Astrocyte (in vitro differentiated cells and primary cell): ENCODE data around the gene PCSK1. TPM values are rescaled to one million over a fixed set of nuclear protein-coding genes. Genes with fewer than 3 reads are reported as not detected.

Experiments
- total RNA-seq: library from RNA; stranded (reverse); gene quantifications from 2 replicates; pipeline ENCODE4 v1.2.1, GENCODE V29; 2021

PCSK1 gene
- total RNA-seq, 1 donor from 2014 or later = 0.18 TPM

Other genes starting within 250 kb of the PCSK1 start
- gene CAST, start 229.1 kb upstream of the PCSK1 start, total RNA-seq = 268 and 287 TPM in 2 replicates